Stimulated activated CD8-positive, alpha-beta memory T cell treated with anti-CD3 and anti-CD28 coated beads, Interleukin-15, amount 100 ng/mL, for 24 hours (primary cell): ENCODE data around the gene SERPINB1.
A peak's percentile ranks its signal among the peaks of the same experiment; 100 is the strongest.
"Not testable (repeated sequence)": the region's sequence is repeated elsewhere in the genome, so short reads cannot be mapped to it uniquely, and the experiment has no call there.

ENCODE experiments used
- DNase-seq: peaks from one replicate; pipeline ENCODE4 v3.0.0-alpha.2; 2020; ENCODE audit warnings: low read depth

SERPINB1 gene

DNA sequence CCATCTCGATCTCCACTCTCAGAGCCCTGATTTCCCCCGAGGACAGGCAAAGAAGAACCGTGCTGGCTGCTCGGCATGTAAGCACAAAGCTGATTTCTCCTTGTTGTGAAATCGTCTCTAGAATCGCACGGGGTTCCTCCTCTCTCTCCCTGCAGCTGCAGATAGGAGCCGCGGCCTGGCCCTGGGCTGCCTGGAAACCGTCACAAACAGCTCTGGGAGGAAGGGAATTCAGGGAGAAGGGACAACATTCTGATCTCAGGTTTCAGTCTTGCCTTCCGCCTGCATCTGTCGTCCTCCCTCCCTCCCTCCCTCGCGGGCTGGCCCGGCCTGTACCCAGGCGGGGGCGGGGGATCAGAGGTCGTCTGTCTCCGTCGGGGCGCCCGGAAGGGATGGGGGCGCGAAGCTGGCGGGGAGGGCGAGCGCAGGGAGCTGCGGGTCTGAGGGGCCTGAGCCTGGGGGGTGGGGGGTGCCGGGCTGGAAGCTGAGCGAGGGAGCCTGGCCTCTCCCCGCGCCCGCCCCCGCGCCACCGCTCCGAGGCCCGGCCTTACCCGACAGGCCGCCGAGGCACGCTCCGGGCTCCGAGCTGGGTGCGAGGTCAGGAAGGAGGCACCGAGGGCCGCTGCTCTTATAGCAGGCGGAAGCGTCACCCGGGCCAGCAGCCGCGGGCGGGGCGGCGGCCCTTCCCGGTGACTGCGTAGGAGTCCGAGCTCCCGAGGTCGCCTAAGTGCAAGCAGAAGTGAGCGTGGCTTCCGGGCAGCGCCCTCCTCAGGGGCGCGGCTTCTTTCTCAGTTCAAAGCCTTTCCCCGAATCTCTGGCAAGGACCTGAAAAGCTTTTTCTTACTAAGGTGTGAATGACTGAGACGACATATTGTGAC, at the start of gene SERPINB1:
TSS of gene SERPINB1 (minus strand) at position 600 of the 875 bp plus-strand sequence. CDS start 1,277 bp downstream, outside the sequence.
- DNase-seq = peak; percentile 54

DNA sequence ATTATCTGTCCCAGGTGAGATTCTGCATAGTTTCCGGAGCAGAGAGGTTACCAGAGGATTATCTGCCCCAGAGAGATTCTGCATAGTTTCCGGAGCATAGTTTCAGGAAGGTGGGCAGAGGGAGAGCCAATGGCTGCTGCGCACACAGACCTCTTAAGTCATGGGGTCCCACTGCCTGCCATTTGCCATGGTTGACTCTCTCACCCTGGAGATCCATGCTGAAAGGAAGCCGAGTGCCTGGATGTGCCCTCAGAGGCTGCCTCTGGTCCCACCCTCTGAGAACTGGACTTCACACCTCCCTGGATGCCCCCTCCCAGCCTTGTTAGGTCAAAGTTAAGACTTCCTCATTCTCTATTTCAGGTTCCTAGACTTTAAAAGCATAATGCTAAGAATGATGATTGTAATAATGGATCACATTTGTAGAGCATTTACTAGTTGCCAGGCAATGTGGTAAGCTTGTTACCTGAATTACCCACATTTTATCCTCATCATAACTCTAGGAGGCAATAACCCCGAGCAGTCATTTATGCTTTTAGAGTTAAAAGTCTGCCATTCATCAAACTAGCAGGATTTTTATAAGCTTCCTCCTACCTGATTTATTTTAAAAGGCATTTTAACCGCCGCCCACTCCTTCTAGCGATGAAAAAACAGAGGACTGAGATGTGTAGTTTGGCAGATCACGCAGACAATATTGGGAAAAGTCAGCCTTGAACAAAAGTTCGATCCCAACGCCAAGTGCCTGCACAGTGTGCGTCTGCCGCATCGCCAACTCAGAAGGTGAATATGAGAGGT, 49.5 kb upstream of the SERPINB1 start:
- no peak for DNase-seq

DNA sequence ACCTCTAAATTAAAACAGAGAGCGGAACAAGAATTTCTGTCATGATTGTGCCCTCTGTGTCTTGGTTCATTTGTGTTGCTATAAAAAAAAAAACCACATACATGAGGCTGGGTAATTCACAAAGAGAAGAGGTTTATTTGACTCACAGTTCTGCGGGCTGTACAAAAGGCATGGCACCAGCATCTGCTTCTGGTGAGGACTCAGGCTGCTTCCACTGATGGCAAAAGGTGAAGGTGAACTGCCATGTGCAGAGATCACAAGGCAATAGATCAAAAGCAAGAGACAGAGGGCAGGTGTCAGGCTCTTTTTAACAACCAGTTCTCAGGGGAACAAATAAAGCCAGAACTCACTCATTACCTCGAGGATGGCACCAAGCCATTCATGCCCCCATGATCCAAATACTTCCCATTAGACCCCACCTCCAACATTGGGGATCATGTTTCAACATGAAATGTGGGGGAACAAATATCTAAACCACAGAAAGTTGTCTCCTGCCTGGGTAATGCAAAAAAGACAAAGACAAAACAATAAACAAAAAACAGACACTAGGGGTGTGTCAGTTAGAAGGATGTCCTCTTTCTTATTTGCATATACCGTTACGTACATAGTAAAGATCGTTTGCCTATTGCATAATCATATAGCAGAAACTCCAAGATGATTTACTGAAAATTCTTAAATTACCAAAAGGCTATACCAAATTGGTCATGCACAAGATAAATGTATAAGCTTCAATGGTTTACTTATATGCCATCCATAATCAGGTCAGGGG, 44.5 kb upstream of the SERPINB1 start:
- DNase-seq = no peak

DNA sequence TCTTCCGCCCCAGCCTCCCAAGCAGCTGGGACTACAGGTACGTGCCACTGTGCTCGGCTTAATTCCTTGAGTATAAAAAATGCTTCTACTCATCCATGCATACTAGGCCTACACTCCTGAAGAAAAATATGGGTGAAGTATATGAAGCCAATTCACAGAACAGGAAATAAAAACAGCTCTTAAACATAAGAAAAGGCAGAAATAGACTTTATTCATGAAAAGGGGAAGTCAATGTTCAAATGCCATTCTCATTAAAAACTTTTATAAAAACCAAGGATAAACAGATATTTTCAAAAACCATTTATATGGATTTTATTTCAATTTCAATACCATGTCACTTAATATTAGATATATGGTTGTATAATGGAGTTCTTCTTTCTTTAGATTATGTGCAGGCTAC, 43.1 kb upstream of the SERPINB1 start:
- DNase-seq = no peak

DNA sequence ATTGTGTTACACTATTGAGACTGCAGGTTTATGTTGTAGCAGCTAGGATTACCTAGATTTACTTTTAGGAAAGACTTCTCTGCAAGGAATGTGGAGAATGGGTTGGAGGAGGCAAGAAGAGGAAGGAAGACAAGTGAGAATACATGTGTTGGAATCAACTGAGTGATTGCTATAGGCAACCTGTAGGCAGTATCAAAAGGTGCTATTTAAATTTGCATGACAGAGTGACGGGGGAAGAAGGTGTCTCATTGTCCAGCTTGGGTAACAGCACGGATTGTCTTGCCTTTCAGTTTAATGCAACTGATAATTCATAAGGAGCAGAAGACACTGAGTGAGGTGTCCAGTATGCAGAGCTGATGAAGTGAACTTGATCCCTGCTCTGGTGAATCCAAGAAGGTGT, 42.0 kb upstream of the SERPINB1 start:
- DNase-seq = no peak

DNA sequence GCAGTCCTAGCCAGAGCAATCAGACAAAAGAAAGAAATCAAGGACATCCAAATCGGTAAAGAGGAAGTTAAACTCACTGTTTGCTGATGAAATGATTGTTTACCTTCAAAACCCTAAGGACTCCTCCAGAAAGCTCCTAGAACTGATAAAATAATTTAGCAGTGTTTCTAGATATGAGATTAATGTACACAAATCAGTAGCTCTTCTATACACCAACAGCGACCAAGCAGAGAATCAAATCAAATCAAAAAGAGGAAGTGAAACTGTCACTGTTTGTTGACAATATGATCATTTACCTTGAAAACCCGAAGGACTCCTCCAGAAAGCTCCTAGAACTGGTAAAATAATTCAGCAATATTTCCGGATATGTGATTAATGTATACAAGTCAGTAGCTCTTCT, 39.8 kb upstream of the SERPINB1 start:
- DNase-seq = no peak

DNA sequence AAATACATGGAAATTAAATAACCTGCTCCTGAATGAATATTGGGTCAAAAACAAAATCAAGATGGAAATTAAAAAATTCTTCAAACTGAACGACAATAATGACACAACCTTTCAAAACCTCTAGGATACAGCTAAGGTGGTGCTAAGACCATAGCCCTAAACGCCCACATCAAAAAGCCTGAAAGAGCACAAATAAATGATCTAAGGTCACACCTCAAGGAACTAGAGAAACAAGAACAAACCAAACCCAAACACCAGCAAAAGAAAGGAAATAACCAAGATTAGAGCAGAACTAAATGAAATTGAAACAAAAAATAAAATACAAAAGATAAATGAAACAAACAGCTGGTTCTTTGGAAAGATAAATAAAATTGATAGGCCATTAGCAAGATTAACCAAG, 38.5 kb upstream of the SERPINB1 start:
- DNase-seq = not testable (repeated sequence)

DNA sequence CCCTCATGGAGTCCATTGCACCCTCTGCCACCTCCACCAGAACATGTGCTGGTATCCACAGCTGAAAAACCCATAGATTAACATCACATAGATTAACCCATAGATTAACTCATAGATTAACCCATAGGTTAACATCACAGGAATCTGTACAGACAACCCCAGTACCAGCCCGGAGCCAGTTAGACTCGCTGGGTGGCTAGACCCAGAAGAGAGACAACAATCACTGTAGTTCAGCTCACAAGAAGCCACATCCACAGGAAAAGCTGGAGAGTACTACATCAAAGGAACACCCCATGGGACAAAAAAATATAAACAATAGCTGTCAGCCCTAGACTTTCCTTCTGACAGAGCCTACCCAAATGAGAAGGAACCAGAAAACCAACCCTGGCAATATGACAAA, 36.3 kb upstream of the SERPINB1 start:
- DNase-seq = no peak

DNA sequence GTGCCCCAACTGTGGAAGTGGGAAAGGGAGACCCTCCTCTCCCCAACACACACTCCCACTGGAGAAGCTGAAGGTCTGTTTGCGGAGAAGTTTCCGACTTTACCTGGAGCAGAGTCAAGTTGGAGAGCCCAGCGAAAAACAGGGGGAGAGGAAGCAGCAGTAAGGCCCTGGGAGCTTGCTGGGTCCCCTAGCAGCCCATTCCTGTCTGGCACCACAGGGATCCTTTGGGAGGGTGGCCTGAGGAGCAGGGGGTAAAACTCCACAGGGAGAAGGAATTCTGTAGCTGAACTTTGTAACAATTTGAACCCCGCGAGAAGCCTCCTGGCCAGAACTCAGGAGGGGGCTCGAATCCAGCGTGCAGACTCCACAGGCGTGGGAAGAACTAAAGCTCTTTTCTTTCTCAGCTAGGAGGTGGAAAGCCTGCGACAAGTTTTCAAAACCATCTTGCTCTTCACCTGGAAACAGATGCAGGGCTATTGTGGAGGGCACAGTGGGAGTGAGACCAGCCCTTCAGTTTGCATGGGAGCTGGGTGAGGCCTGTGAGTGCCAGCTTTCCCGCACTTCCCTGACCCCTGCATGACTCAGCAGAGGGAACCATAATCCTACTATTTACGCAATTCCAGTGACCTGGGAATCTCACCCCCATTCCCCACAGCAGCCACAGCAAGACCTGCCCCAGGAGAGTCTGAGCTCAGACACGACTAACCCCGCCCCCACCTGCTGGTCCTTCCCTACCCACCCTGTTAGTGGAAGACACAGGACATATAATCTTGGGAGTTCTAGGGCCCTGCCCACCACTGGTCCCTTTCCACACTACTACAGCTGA, 35.6 kb upstream of the SERPINB1 start:
- DNase-seq = no peak

DNA sequence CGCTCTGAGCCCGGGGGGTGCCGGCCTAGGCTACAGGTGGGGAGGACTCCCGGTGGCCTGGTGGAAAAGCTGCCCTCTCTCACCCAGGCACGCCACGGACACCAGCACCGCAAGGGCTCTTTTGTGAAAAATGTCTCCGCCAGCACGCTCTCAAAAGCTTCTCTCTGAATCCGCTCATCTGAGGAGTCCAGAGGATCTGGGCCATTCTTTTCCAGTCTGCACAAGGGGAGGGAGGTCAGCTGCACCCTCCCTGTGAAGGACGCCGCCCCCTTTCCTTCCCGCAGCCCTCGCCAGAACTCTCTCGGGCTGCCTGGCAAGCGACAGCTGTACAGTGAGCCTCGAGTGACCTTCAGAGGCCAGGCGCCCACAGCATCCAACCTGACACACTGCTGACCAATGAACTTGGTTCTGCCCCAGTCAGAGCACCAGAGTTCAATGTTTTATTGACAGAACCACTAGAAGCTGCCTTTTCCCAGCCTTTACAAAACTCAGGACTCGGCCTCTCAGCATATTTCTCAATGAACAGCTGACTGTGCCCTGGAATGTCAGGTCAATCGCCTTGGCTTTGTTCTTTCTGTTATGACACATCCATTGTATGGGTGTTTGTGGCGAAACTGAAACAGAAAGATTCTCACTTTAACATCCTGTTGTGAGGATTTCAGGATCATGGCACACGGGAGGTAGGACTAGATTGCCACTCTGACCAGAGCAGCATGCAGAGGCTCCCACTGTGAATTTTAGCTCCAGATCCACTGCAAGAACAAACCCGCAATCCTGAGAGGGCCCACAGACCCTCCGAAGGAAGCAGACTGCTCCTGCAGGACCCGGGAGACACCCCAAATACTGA, 34.8 kb upstream of the SERPINB1 start:
- no peak for DNase-seq

DNA sequence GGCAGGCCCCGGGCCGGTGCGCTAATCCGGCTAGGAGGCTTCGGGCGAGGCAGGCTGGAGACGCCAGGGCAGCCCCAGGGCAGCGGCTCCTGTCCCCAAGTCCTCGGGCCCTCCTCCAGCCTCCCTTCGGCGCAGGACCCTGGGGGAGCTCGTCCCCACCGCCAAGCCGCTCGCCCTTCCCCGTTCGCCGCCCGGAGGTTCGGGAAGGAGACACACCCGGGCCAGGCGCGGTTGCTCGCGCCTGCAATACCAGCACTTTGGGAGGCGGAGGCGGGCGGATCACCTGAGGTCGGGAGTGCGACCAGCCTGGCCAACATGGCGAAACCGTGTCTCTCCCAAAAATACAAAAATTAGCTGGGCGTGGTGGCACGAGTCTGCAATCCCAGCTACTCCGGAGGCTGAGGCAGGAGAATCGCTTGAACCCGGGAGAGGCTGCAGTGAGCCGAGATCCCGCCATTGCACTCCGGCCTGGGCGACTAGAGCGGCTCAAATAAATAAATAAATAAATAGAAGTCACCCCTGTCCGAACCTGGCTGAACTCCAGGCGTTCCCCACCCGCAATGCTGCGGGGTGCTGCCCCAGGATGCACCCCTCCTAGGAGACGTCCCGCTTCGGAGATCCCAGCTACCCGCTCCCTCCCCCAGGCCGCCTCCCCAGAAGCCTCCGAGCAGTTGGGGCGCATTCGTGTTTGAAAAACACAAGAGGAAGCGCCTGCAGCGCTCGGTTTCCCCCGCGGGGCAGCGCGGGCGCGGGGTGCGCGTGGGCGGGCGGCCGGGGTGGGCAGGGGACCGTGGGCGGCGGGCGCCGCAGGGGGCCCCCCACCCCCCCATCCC, 33.9 kb upstream of the SERPINB1 start:
- no peak for DNase-seq

DNA sequence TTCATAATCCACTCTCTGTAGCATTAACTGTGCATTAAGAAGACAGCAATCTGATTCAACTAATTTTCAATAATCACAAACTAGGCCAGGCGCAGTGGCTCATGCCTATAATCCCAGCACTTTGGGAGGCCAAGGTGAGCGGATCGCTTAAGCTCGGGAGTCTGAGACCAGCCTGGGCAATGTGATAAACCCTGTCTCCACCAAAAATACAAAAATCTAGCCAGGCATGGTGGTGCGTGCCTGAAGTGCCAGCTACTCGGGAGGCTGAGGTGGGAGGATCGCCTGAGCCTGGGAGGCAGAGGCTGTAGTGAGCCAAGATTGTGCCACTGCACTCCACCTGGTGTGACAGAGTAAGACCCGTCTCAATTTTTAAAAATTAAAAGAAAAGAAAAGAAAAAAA, 32.0 kb upstream of the SERPINB1 start:
- no peak for DNase-seq

DNA sequence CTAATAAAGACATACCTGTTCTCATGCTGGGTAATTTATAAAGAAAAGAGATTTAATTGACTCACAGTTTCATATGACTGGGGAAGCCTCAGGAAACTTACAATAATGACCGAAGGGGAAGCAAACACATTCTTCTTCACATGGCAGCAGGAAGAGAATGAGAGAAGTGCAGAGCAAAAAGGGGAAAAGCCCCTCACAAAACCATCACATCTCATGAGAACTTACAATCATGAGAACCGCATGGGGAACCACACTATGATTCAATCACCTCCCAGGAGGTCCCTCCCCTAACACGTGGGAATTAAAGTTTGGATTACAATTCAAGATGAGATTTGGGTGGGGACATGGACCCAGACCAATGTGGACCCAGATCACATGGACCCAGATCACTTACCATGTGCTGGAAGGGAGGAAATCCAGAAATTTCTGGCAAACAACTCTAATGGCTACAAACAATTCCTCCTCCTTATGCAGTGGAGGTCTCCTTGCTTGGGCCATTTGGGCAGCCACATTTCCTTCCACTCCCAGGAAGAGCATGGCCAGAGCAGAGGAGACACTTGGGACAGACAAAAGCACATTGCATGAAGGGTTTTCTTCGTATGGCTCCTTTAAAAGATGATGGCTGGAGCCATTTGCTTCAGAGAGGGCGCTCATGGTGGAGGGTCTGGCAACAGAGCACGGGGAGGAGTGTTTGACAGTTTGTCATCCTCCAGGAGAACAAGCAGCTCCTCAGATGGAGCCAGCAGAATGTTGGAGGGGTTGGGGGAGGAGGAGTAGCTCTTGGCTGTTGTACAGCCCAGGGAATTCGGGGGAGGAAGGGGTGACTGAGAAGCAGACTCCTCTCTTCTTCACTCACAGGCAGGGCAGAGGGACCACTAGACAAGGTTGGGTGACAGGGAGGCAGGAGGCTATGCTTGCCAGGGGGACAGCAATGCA, 31.0 kb upstream of the SERPINB1 start:
- DNase-seq = no peak

DNA sequence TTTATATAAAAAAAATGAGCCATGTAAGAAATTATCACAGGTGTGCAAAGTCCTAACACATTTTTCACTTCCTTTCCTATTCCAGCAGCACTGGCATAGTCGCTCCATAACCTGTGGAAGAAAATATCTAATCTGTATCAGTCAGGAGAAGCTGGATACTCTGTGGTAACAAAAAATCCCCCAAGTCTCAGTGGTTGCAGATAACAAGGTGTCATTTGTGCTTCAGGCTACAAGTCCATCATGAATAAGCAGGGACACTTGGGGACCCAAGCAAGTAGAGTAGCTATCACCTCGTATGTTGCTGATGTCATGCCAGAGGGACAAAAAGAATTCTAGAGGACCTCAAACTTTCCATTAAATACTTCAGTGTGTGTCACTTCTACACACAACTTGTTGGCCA, 30.3 kb upstream of the SERPINB1 start:
- no peak for DNase-seq

DNA sequence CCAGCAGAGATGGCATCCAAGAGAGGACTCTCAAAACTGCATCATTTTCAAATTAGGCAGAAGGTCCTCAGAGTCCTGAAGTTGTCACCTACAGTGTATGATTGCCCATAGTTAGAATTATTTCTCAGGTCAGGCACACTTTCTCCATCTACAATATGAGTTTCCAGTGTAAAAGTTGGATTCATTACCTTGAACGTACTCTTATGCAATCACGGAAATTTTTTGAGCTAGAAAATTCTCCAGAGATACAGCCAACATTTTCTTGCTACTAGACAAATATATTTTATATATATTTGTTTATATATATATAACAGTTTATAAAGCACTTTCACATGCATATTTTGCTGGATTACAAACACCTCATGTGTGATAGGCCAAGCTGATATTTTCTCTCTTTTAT, 29.4 kb upstream of the SERPINB1 start:
- no peak for DNase-seq

DNA sequence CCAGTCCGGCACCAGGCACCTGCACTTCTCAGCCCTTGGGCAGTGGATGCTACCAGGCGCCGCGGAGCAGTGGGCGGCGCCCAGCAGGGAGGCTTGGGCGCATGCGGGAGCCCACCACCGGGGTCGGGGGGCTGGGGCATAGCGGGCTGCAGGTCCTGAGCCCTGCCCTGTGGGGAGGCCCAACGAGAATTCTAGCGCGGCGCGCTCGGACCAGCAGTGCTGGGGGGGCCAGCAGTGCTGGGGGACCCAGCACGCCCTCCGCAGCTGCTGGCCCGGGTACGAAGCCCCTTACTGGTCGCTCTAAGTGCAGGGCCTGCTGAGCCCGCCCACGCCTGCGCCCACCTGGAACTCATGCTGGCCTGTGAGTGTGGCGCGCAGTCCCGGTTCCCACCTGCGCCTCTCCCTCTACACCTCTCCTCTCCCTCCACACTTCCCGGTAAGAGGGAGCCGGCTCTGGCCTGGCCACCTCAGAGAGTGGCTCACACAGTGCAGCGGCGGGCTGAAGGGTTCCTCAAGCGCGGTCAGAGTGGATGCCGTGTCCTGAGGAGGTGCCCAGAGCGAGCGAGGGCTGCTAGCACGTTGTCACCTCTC, 28.5 kb upstream of the SERPINB1 start:
- DNase-seq = no peak

DNA sequence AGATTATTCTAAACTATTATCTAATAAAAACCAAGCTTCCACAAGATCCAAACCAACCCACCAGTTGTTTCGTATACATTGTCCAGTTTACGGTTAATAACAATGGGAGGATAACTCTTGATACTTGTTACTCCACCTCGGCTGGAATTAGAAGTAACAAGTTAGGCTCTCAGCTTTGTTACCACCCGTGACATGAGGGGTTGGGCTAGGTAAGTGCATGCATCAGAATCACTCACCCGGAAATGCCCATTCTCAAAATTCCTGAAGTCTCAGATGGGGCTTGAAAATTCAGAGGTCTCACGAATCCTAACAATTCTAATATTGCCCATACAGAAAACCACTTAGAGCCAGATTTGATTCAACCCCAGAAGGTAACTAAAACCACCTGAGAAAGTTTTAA, 27.0 kb upstream of the SERPINB1 start:
- no peak for DNase-seq

DNA sequence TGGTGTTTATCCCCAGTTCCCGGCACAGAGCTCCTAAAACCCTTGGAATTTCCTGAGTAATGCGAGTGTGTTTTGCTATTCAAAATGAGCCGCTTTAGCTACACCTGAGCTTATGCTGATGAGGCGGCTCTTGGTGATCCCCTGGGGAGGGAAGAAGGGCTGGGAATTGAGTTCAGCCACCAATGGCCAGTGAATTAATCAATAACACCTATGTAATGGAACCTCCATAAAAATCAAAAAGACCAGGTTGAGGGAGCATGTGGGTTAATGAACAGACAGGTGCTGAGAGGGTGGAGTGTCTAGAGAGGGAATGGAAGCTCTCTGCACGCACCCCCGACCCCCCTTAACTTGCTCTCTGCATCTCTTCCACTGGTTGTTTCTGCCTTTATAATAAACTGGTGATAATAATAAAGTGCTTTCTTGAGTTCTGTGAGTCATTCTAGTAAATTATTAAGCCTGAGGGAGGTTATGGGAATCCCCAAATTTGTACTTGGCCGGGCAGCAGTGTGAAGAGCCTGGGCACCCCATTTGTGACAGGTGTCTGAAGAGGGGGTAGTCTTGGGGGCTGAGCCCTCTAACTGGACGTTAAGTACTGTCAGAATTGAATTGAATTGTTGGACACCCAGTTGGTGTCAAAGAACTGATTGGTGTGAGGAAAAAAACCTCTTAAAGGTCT, 24.6 kb upstream of the SERPINB1 start:
- no peak for DNase-seq
